ENCODE measurements around the gene PLA2G3. TPM values are rescaled to one million over a fixed set of nuclear protein-coding genes. Genes with fewer than 3 reads are reported as not detected.

Gene PLA2G3
- total and polyA plus RNA-seq, 2 of the 13 experiments (the other 11 are each of a cell fraction or from before 2014, with no cell fraction given), result 0.12 to 0.42 TPM

DNA sequence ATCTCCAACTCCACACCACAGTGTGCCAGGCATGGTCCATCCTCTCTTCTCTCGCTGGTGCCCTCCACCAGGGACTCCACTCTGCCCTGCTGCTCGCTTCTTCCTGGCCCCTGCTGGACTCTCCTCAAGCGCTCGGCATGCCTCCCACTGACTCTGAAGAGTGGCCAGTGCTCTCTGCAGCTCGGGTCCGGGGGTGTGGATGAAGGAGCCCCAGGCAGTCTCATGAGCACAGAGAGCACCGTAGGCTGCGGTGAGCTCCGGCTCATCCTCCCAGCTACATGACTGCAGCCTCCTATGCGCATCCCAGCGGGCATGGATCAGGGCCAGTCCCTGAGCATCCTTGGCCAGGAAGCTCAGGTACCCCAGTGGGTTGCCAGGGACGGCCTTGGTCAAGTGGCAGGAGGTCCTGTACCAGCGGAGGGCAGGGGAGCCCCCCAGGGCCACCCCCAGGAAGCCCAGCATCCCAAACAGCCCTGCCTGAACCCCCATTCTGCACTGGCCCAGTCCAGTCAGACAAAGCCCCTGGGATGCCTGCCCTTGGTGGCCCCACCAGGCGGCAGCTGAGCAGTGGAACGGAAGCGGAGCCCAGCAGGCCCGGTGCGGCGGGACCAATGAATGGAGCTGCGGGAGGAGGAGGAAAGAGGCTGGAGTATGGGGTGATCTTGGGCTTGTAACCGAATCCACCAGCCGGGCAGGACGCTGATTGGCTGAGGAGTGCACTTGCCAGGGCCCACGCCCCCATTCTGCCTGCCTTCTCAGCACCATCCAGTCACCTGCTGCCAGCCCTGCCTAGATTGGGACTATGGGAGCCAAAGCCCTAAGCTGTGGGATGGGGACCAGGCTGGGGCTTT, at the start of gene PLA2G3 (continued):
- no peak for TF ChIP-seq NBN (conservative IDR thresholded peaks at IDR 0.05)
- no peak for TF ChIP-seq MED1 (CRISPR knock-in tag; IDR thresholded peaks at IDR 0.05)
- peak; percentile 49; the same call in 1 of the 2 replicates for TF ChIP-seq NFYB (CRISPR knock-in tag; IDR thresholded peaks at IDR 0.05)
- no peak for TF ChIP-seq THAP11 (CRISPR knock-in tag; IDR thresholded peaks at IDR 0.05)
- TF ChIP-seq ZNF253 (CRISPR knock-in tag; IDR thresholded peaks at IDR 0.05; ENCODE audit: borderline replicate concordance), result no peak
- TF ChIP-seq, protein P1, sequence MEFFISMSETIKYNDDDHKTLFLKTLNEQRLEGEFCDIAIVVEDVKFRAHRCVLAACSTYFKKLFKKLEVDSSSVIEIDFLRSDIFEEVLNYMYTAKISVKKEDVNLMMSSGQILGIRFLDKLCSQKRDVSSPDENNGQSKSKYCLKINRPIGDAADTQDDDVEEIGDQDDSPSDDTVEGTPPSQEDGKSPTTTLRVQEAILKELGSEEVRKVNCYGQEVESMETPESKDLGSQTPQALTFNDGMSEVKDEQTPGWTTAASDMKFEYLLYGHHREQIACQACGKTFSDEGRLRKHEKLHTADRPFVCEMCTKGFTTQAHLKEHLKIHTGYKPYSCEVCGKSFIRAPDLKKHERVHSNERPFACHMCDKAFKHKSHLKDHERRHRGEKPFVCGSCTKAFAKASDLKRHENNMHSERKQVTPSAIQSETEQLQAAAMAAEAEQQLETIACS (CRISPR knock-in tag; IDR thresholded peaks at IDR 0.05), result no peak
- TF ChIP-seq, protein P2, sequence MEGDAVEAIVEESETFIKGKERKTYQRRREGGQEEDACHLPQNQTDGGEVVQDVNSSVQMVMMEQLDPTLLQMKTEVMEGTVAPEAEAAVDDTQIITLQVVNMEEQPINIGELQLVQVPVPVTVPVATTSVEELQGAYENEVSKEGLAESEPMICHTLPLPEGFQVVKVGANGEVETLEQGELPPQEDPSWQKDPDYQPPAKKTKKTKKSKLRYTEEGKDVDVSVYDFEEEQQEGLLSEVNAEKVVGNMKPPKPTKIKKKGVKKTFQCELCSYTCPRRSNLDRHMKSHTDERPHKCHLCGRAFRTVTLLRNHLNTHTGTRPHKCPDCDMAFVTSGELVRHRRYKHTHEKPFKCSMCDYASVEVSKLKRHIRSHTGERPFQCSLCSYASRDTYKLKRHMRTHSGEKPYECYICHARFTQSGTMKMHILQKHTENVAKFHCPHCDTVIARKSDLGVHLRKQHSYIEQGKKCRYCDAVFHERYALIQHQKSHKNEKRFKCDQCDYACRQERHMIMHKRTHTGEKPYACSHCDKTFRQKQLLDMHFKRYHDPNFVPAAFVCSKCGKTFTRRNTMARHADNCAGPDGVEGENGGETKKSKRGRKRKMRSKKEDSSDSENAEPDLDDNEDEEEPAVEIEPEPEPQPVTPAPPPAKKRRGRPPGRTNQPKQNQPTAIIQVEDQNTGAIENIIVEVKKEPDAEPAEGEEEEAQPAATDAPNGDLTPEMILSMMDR (CRISPR knock-in tag; IDR thresholded peaks at IDR 0.05), result peak; percentile 44; the same call in 1 of the 2 replicates
- no peak for TF ChIP-seq RFX1 (IDR thresholded peaks at IDR 0.05)
- TF ChIP-seq TAF1 (CRISPR knock-in tag; IDR thresholded peaks at IDR 0.05), result peak; percentile 21; the same call in 1 of the 2 replicates
- no peak for TF ChIP-seq PRMT3 (CRISPR knock-in tag; IDR thresholded peaks at IDR 0.05; ENCODE audit: borderline replicate concordance, low read depth)
- TF ChIP-seq IRF2 (CRISPR knock-in tag; IDR thresholded peaks at IDR 0.05), result no peak
- no peak for TF ChIP-seq KLF6 (CRISPR knock-in tag; IDR thresholded peaks at IDR 0.05)
- no peak for TF ChIP-seq KDM6A (CRISPR knock-in tag; IDR thresholded peaks at IDR 0.05; ENCODE audit: low read depth)
- no peak for TF ChIP-seq RBAK (CRISPR knock-in tag; IDR thresholded peaks at IDR 0.05)
- TF ChIP-seq, protein P3, sequence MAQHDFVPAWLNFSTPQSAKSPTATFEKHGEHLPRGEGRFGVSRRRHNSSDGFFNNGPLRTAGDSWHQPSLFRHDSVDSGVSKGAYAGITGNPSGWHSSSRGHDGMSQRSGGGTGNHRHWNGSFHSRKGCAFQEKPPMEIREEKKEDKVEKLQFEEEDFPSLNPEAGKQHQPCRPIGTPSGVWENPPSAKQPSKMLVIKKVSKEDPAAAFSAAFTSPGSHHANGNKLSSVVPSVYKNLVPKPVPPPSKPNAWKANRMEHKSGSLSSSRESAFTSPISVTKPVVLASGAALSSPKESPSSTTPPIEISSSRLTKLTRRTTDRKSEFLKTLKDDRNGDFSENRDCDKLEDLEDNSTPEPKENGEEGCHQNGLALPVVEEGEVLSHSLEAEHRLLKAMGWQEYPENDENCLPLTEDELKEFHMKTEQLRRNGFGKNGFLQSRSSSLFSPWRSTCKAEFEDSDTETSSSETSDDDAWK (CRISPR knock-in tag; IDR thresholded peaks at IDR 0.05), result no peak
- 0 out of 2 replicates have a peak, but pooled peaks have one; percentile 10 for TF ChIP-seq SAP130 (CRISPR knock-in tag; IDR thresholded peaks at IDR 0.05; ENCODE audit: low read depth)
- TF ChIP-seq YY1 (IDR thresholded peaks at IDR 0.05; ENCODE audit: insufficient read depth, insufficient replicate concordance, low read depth, low read length), result no peak
- no peak for TF ChIP-seq ZNF225 (CRISPR knock-in tag; IDR thresholded peaks at IDR 0.05)
- peak; percentile 42; the same call in 1 of the 2 replicates for TF ChIP-seq ZNF598 (CRISPR knock-in tag; IDR thresholded peaks at IDR 0.05; ENCODE audit: borderline replicate concordance)
- TF ChIP-seq SMAD1 (CRISPR knock-in tag; IDR thresholded peaks at IDR 0.05; ENCODE audit: borderline replicate concordance, low read depth), result no peak
- TF ChIP-seq, protein P4, sequence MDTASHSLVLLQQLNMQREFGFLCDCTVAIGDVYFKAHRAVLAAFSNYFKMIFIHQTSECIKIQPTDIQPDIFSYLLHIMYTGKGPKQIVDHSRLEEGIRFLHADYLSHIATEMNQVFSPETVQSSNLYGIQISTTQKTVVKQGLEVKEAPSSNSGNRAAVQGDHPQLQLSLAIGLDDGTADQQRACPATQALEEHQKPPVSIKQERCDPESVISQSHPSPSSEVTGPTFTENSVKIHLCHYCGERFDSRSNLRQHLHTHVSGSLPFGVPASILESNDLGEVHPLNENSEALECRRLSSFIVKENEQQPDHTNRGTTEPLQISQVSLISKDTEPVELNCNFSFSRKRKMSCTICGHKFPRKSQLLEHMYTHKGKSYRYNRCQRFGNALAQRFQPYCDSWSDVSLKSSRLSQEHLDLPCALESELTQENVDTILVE (CRISPR knock-in tag; IDR thresholded peaks at IDR 0.05), result no peak
- TF ChIP-seq DNMT1 (CRISPR knock-in tag; IDR thresholded peaks at IDR 0.05), result no peak
- no peak for TF ChIP-seq SP2 (CRISPR knock-in tag; IDR thresholded peaks at IDR 0.05)
- TF ChIP-seq GABPB1 (CRISPR knock-in tag; IDR thresholded peaks at IDR 0.05), result peak; percentile 40; the same call in 1 of the 2 replicates
- no peak for TF ChIP-seq ZNF331 (CRISPR knock-in tag; IDR thresholded peaks at IDR 0.05)
- no peak for TF ChIP-seq WIZ (CRISPR knock-in tag; IDR thresholded peaks at IDR 0.05)
- TF ChIP-seq ZMYM3 (CRISPR knock-in tag; IDR thresholded peaks at IDR 0.05), result no peak
